ENCODE data around the gene ARHGAP15. TPM values are rescaled to one million over a fixed set of nuclear protein-coding genes. Genes with fewer than 3 reads are reported as not detected.
A peak's percentile ranks its signal among the peaks of the same experiment; 100 is the strongest.

The ARHGAP15 gene
- total and polyA plus RNA-seq, 2 donors (not counting 1 experiment from before 2014, with no cell fraction given), result 0.07 TPM; not detected in 1

GRCh38 chr2:143171817-143172216 lies 42.6 kb downstream of the ARHGAP15 start:
- no peak overlapping the region for H3K4me3 ChIP-seq (replicated peaks in 1 of 4; ENCODE audit: control extremely low read depth in 1 of 4, insufficient read depth in 1 of 4, low read depth in 3 of 4, low read length in 4 of 4)
- H3K27ac ChIP-seq (ENCODE audit: insufficient read depth, low read length), result no peak overlapping the region
- peak; percentile 16 to 28 for DNase-seq (ENCODE audit: low read depth in 2 of 2)

DNA sequence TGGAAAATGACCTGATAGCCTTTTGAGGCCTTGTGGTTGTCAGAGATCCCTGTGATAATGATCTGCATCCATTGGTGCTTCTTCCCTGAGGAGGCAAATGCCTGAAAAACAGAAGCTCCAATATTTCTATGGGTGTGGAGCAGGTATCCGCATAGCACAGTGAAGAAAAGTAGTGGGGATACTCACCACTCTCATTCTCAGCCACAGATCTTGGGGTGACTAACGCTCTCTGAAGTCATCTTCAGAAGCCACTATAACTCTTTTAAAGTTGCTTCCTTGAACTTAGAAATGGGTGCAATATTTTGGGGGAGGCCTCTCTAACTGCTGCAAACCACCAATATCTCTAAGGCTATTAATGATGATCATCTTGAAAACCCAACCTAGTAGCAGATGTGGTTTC lies 46.2 kb downstream of the ARHGAP15 start:
- Histone ChIP-seq H3K4me1 (ENCODE audit: control insufficient read depth, extremely low read depth, insufficient read depth, low read length) (no peaks in the 10 kb centered on the region), H2AFZ (ENCODE audit: low read length) (no peak overlapping the region), H3K27ac (ENCODE audit: insufficient read depth, low read length) (no peak overlapping the region), H3K9me3 (ENCODE audit: control insufficient read depth, insufficient read depth, low read depth, low read length) (no peaks in the 10 kb centered on the region), H3K27me3 (ENCODE audit: control insufficient read depth, insufficient read depth, low read length) (no peaks in the 10 kb centered on the region), H3K9ac (ENCODE audit: insufficient read depth, low read length) (no peak overlapping the region), H3K4me2 (ENCODE audit: extremely low read depth, insufficient read depth, low read length) (no peak overlapping the region), H4K20me1 (ENCODE audit: control insufficient read depth, extremely low read depth, insufficient read depth, low read length) (no peaks in the 10 kb centered on the region), H3K36me3 (ENCODE audit: control insufficient read depth, insufficient read depth, low read length) (no peaks in the 10 kb centered on the region), H3K4me3 (replicated peaks in 1 of 4; ENCODE audit: control extremely low read depth in 1 of 4, insufficient read depth in 1 of 4, low read depth in 3 of 4, low read length in 4 of 4) (no peak overlapping the region), H3K79me2 (ENCODE audit: control insufficient read depth, insufficient read depth, low read length) (no peaks in the 10 kb centered on the region)
- TF ChIP-seq EZH2 (IDR thresholded peaks at IDR 0.05; ENCODE audit: low read length, missing control alignments), result no peak
- TF ChIP-seq CTCF (conservative IDR thresholded peaks at IDR 0.05 in 1 of 2, IDR thresholded peaks at IDR 0.05 in 1 of 2; ENCODE audit: low read depth in 1 of 2, low read length in 2 of 2), result no peak
- no peak for DNase-seq (ENCODE audit: low read depth in 2 of 2)

More at GRCh38 chr2:143171817-143172216, 42.6 kb downstream of the ARHGAP15 start:
- Histone ChIP-seq H3K4me2 (ENCODE audit: extremely low read depth, insufficient read depth, low read length) (no peak overlapping the region), H2AFZ (ENCODE audit: low read length) (no peak overlapping the region), H3K79me2 (ENCODE audit: control insufficient read depth, insufficient read depth, low read length) (no peaks in the 10 kb centered on the region), H3K36me3 (ENCODE audit: control insufficient read depth, insufficient read depth, low read length) (no peaks in the 10 kb centered on the region), H3K9ac (ENCODE audit: insufficient read depth, low read length) (no peak overlapping the region), H4K20me1 (ENCODE audit: control insufficient read depth, extremely low read depth, insufficient read depth, low read length) (no peaks in the 10 kb centered on the region), H3K4me1 (ENCODE audit: control insufficient read depth, extremely low read depth, insufficient read depth, low read length) (no peaks in the 10 kb centered on the region), H3K9me3 (ENCODE audit: control insufficient read depth, insufficient read depth, low read depth, low read length) (no peaks in the 10 kb centered on the region), H3K27me3 (ENCODE audit: control insufficient read depth, insufficient read depth, low read length) (no peaks in the 10 kb centered on the region)
- no peak for TF ChIP-seq EZH2 (IDR thresholded peaks at IDR 0.05; ENCODE audit: low read length, missing control alignments)
- peak; percentile 49 to 55 for TF ChIP-seq CTCF (conservative IDR thresholded peaks at IDR 0.05 in 1 of 2, IDR thresholded peaks at IDR 0.05 in 1 of 2; ENCODE audit: low read depth in 1 of 2, low read length in 2 of 2)

DNA sequence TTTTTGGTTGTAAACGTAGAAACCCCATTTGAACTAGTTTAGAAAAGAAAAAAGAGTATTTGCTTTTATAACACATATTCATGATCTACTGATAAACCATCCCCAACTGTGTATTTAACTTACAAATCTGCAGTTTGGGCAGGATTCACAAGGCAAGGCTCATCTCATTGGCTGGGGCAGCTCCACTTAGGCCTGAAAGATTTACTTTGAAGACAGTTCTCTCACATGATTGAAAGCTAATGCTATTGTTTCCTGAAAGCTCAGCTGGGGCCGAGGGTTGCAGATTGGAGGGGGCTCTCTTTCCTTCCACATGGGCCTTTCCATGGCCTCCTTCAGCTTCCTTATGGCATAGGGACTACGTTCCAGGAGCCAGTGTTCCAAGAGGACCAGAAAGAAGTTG lies 47.4 kb downstream of the ARHGAP15 start:
- Histone ChIP-seq H3K27me3 (ENCODE audit: control insufficient read depth, insufficient read depth, low read length) (no peaks in the 10 kb centered on the region), H3K4me3 (replicated peaks in 1 of 4; ENCODE audit: control extremely low read depth in 1 of 4, insufficient read depth in 1 of 4, low read depth in 3 of 4, low read length in 4 of 4) (peak overlapping the region in 2 of 4 experiments; percentile 54 to 64), H3K4me2 (ENCODE audit: extremely low read depth, insufficient read depth, low read length) (peak overlapping the region; percentile 67), H3K9ac (ENCODE audit: insufficient read depth, low read length) (no peak overlapping the region), H3K27ac (ENCODE audit: insufficient read depth, low read length) (no peak overlapping the region), H3K79me2 (ENCODE audit: control insufficient read depth, insufficient read depth, low read length) (no peaks in the 10 kb centered on the region), H3K4me1 (ENCODE audit: control insufficient read depth, extremely low read depth, insufficient read depth, low read length) (no peaks in the 10 kb centered on the region), H3K36me3 (ENCODE audit: control insufficient read depth, insufficient read depth, low read length) (no peaks in the 10 kb centered on the region), H3K9me3 (ENCODE audit: control insufficient read depth, insufficient read depth, low read depth, low read length) (no peaks in the 10 kb centered on the region), H4K20me1 (ENCODE audit: control insufficient read depth, extremely low read depth, insufficient read depth, low read length) (no peaks in the 10 kb centered on the region), H2AFZ (ENCODE audit: low read length) (peak overlapping the region; percentile 45)
- TF ChIP-seq EZH2 (IDR thresholded peaks at IDR 0.05; ENCODE audit: low read length, missing control alignments) (no peak), CTCF (conservative IDR thresholded peaks at IDR 0.05 in 1 of 2, IDR thresholded peaks at IDR 0.05 in 1 of 2; ENCODE audit: low read depth in 1 of 2, low read length in 2 of 2) (no peak)
- DNase-seq (ENCODE audit: low read depth in 2 of 2), result no peak

Measured in fibroblast of lung (primary cell).